ENCODE measurements around the gene C6orf141. TPM values are rescaled to one million over a fixed set of nuclear protein-coding genes. Genes with fewer than 3 reads are reported as not detected.

The C6orf141 gene
- total RNA-seq, 1 experiment from 2014 or later, result 31.6 TPM

DNA sequence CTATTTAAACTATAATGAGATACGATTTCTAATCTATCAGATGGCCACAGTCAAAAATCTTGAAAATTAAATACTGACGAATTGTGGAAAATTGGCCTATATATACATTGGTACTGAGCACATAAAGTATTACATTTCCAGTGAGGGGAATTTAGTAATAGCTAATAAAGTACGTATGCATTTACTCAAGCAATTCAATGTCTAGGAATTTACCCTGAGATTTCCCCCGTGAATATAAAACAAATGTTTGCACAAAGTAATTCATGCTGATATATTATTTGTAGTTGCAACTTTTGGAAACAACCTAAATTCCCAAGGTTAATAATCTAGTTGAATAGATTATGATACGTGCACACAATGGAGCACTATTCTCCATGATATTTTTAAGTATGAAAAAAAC, 14.7 kb upstream of the C6orf141 start:
- ATAC-seq, result no peak
- Histone ChIP-seq H3K27ac (ENCODE audit: low read depth, low read length) (no peak overlapping the region), H3K9ac (ENCODE audit: low read length) (no peak overlapping the region), H3K4me3 (replicated peaks in 1 of 2; ENCODE audit: low read depth in 1 of 2, low read length in 2 of 2) (no peak overlapping the region), H4K20me1 (ENCODE audit: insufficient read depth) (no peaks in the 10 kb centered on the region), H3K4me2 (ENCODE audit: low read length) (no peak overlapping the region), H3K36me3 (ENCODE audit: control insufficient read depth in 1 of 2, insufficient read depth in 2 of 2, low read length in 2 of 2) (no peaks in the 10 kb centered on the region), H3K79me2 (ENCODE audit: insufficient read depth, low read length) (no peaks in the 10 kb centered on the region), H3K9me2 (ENCODE audit: insufficient read depth) (no peaks in the 10 kb centered on the region), H2AFZ (ENCODE audit: low read depth, low read length, poor library complexity, severe bottlenecking) (no peak overlapping the region), H3K9me3 (ENCODE audit: control insufficient read depth in 1 of 2, insufficient read depth in 1 of 2, low read depth in 1 of 2, low read length in 2 of 2) (no peaks in the 10 kb centered on the region), H3K27me3 (ENCODE audit: insufficient read depth, low read length) (no peaks in the 10 kb centered on the region), H3K4me1 (ENCODE audit: control insufficient read depth in 1 of 2, insufficient read depth in 2 of 2, low read length in 2 of 2) (peaks cover 4 to 10% of the 10 kb centered on the region in 2 experiments)
- DNase-seq (ENCODE audit: low read depth, low spot score), result no peak
- ChIA-PET CTCF (interaction anchor here (1.3 kb wide), 1 partner anchor 13 kb away, joined by 3 read pairs; no protein-coding TSS in a partner anchor), RAD21 (ENCODE audit: low non-redundant PET in 1 of 2, low total read pairs in 2 of 2, uncharacterized antibody in 2 of 2, unreplicated experiment in 2 of 2) (no interaction called here), POLR2A (no interaction called here)
- BruUV-seq (replicated peaks), result no TSS peak
- intact Hi-C loops (cut with micrococcal nuclease), result no loop called here
- TF ChIP-seq YY1 (IDR thresholded peaks at IDR 0.05; ENCODE audit: extremely low read depth, insufficient replicate concordance, low read depth, low read length), result no peak

DNA sequence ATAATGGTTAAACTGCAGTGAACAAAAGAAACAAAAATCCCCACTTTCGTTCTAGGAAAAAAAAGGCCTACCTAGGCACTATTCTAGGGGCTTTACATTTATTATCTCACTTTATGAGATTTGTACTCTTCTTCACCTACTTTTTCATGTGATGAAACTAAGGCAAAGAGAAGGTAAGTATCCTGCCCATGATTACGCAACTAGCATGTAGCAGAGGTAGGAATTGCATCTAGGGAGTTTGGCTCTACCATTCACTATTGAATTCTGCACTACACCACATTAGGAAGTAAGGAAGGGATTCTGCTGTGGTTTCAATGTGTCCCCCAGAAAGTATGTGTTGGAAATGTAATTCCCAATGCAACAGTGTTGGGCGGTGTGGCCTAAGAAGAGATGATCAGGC, 11.4 kb upstream of the C6orf141 start:
- DNase-seq (ENCODE audit: low read depth, low spot score), result no peak
- intact Hi-C loops (cut with micrococcal nuclease), result no loop called here
- H3K79me2 ChIP-seq (ENCODE audit: insufficient read depth, low read length), result no peaks in the 10 kb centered on the region
- H3K27me3 ChIP-seq (ENCODE audit: insufficient read depth, low read length), result no peaks in the 10 kb centered on the region
- H3K9ac ChIP-seq (ENCODE audit: low read length), result no peak overlapping the region
- CTCF ChIA-PET, result no interaction called here
- no peaks in the 10 kb centered on the region for H3K36me3 ChIP-seq (ENCODE audit: control insufficient read depth in 1 of 2, insufficient read depth in 2 of 2, low read length in 2 of 2)
- H2AFZ ChIP-seq (ENCODE audit: low read depth, low read length, poor library complexity, severe bottlenecking), result no peak overlapping the region
- H3K4me3 ChIP-seq (replicated peaks in 1 of 2; ENCODE audit: low read depth in 1 of 2, low read length in 2 of 2), result no peak overlapping the region
- ATAC-seq, result no peak
- RAD21 ChIA-PET (ENCODE audit: low non-redundant PET in 1 of 2, low total read pairs in 2 of 2, uncharacterized antibody in 2 of 2, unreplicated experiment in 2 of 2), result no interaction called here
- H3K4me1 ChIP-seq (ENCODE audit: control insufficient read depth in 1 of 2, insufficient read depth in 2 of 2, low read length in 2 of 2), result peaks cover 20% of the 10 kb centered on the region in 2 experiments
- H3K4me2 ChIP-seq (ENCODE audit: low read length), result no peak overlapping the region
- no peaks in the 10 kb centered on the region for H4K20me1 ChIP-seq (ENCODE audit: insufficient read depth)
- no peak overlapping the region for H3K27ac ChIP-seq (ENCODE audit: low read depth, low read length)
- TF ChIP-seq CEBPB (IDR thresholded peaks at IDR 0.05; ENCODE audit: low read depth) (peak; percentile 50; the same call in 1 of the 2 replicates), SRF (IDR thresholded peaks at IDR 0.05; ENCODE audit: low read depth) (no peak)
- no peaks in the 10 kb centered on the region for H3K9me2 ChIP-seq (ENCODE audit: insufficient read depth)
- H3K9me3 ChIP-seq (ENCODE audit: control insufficient read depth in 1 of 2, insufficient read depth in 1 of 2, low read depth in 1 of 2, low read length in 2 of 2), result no peaks in the 10 kb centered on the region
- POLR2A ChIA-PET, result no interaction called here
- no TSS peak for BruUV-seq (replicated peaks)

Measured in HCT116 (cell line).